Central memory CD8-positive, alpha-beta T cell (primary cell): ENCODE measurements around the gene PTPRC.

Experiments used
- ATAC-seq: fragments of 150-1000 bp; cut with Tn5 transposase; replicated peaks from 2 replicates; pipeline ENCODE4 v1.10.0; 2022; ENCODE audit warnings: mild to moderate bottlenecking, moderate FRiP score, moderate number of reproducible peaks; ENCODE audit not compliant: poor library complexity, severe bottlenecking; ENCODE audit errors: extremely low read depth
- DNase-seq, 2 donors: peaks; one replicate each; pipeline ENCODE4 v3.0.0; 2021; ENCODE audit warnings: low spot score in 2 of 2
- H3K27ac Mint-ChIP-seq: one replicate; pipeline ENCODE4 v1.8.0; 2022; ENCODE audit warnings: low read depth, mild to moderate bottlenecking, moderate library complexity, mixed read lengths
- H3K27me3 Mint-ChIP-seq: one replicate; pipeline ENCODE4 v1.8.0; 2022; ENCODE audit warnings: mixed read lengths
- H3K36me3 Mint-ChIP-seq: one replicate; pipeline ENCODE4 v1.8.0; 2022; ENCODE audit warnings: mild to moderate bottlenecking, moderate library complexity, mixed read lengths; ENCODE audit not compliant: insufficient read depth
- H3K4me1 Mint-ChIP-seq: one replicate; pipeline ENCODE4 v1.8.0; 2022; ENCODE audit warnings: mixed read lengths
- H3K4me3 Mint-ChIP-seq: one replicate; pipeline ENCODE4 v1.8.0; 2022; ENCODE audit warnings: mild to moderate bottlenecking, moderate library complexity, mixed read lengths
- H3K9me3 Mint-ChIP-seq: one replicate; pipeline ENCODE4 v1.8.0; 2022; ENCODE audit warnings: mixed read lengths

The PTPRC gene

DNA sequence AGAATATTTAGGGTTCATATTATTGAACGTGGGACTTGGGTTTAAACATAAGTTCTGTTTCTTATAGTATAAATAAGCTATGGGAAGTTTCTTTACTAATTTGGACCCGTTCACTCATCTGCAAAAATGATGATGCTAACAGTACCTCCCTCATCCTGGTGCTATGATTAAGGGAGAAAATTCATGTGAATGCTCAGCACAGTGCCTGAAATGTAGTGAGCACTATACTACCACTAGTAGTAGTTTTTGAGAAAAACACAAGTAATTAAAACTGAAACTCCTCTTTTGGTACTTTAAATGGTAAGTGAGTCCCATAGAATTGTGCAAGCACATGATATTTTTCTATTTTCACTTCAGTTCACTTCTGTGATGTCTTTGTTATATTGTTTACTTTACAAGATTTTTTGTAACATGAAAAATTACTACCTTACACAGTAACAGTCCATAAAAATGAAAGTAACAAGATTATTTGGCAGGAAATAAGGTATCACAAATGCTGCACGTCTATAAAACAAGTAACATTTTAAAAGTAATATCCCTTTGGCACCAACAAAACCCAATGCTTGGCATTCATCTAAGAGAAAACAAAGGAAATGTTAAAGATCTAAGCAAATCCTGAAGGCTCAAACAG, 11.3 kb upstream of the PTPRC start:
- Mint-ChIP-seq H3K9me3 (peaks cover 7% of the 10 kb centered on the region), H3K4me3 (peak overlapping the region; percentile 42), H3K27me3 (no peaks in the 10 kb centered on the region), H3K4me1 (peaks cover 86% of the 10 kb centered on the region), H3K36me3 (peaks cover 10% of the 10 kb centered on the region), H3K27ac (peak overlapping the region; percentile 87)
- DNase-seq (no peak), ATAC-seq (peak; percentile 73)

DNA sequence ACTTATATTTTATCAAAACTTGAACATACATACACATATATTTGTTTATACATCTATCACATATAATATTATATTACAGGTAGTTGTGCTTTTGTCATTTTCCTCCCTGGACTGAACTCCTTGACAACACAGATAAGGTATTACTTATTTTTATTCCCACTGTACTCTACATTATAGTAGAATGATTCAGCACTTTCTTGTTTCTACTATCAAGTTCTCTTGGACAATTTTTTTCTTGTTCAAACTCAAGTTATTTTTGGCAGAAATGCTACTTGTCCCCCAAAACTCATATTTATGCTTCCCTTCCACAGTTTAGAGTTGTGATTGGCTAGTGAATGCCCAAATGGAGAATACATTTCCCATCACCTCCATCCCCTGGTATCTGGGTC, 10.8 kb upstream of the PTPRC start:
- no peak for ATAC-seq
- no peak for DNase-seq
- Mint-ChIP-seq H3K27me3 (no peaks in the 10 kb centered on the region), H3K4me1 (peaks cover 83% of the 10 kb centered on the region), H3K9me3 (peaks cover 7% of the 10 kb centered on the region), H3K4me3 (peak overlapping the region; percentile 42), H3K36me3 (peaks cover 10% of the 10 kb centered on the region), H3K27ac (peak overlapping the region; percentile 87)

DNA sequence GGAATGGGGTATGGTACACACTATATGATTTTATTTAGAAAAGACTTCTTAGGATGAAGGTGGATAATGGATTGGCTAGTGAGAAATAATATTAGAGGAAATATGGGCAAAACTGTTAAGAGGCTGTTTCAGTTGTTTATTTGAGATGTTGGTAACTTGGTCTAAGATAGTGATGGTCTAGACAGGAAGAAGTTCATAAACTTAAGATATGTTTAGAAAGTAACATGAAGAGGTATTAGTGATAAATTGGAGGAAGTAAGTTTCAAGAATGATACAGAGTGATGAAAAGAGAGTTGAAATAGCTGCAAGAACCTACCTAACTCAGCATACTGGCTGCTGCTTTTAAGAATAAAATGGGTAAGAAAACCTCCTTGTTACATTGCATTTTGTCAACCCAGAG, 9.2 kb upstream of the PTPRC start:
- Mint-ChIP-seq H3K27me3 (no peaks in the 10 kb centered on the region), H3K4me3 (peak overlapping the region; percentile 10), H3K27ac (peak overlapping the region; percentile 87), H3K36me3 (peaks cover 14% of the 10 kb centered on the region), H3K4me1 (peaks cover 87% of the 10 kb centered on the region), H3K9me3 (peaks cover 13% of the 10 kb centered on the region)
- ATAC-seq (peak; percentile 72), DNase-seq (no peak)

DNA sequence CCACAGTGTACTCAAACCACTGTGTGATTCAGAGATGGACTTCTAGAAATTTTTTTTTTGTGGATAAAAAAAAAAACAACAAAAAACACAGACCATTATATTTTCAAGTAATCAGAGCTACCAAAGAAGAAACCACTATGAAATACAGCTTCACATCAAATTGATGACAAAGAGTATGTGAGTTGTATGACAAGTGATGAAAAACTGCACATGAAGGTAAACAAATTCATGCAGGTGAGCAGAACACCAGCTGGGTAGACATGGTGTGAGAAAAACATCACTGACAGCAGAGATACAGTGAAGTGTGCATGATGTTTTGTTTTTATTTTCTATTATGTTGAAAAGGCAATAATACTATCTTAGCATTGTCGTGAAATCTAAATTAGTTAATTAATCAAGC, 8.0 kb upstream of the PTPRC start:
- peaks cover 12% of the 10 kb centered on the region for H3K36me3 Mint-ChIP-seq
- no peak for ATAC-seq
- H3K27me3 Mint-ChIP-seq: no peaks in the 10 kb centered on the region
- no peak for DNase-seq
- peak overlapping the region; percentile 26 for H3K4me3 Mint-ChIP-seq
- peaks cover 88% of the 10 kb centered on the region for H3K4me1 Mint-ChIP-seq
- H3K27ac Mint-ChIP-seq: peak overlapping the region; percentile 87
- H3K9me3 Mint-ChIP-seq: peaks cover 13% of the 10 kb centered on the region

DNA sequence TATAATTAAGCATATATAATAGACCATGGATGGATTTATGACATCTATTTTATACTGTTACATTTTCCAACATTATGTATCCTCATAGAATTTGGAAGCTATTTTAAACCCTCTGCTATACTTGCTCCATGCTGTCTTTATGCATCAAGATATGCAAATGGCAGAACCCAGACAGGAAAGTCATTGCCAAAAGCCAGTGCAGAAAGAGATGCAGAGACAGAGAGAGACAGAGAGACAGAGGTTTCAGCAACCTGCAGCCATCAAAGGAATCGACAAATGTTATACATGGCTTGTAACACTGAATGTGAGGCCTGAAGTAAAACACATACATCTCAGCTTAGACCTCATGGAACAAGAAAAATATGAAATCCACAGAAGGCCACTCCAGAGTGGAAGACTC, 7.5 kb upstream of the PTPRC start:
- peak overlapping the region; percentile 26 for H3K4me3 Mint-ChIP-seq
- ATAC-seq (no peak), DNase-seq (no peak)
- H3K36me3 Mint-ChIP-seq: peaks cover 12% of the 10 kb centered on the region
- H3K9me3 Mint-ChIP-seq: peaks cover 10% of the 10 kb centered on the region
- no peaks in the 10 kb centered on the region for H3K27me3 Mint-ChIP-seq
- peaks cover 87% of the 10 kb centered on the region for H3K4me1 Mint-ChIP-seq
- H3K27ac Mint-ChIP-seq: peak overlapping the region; percentile 87

DNA sequence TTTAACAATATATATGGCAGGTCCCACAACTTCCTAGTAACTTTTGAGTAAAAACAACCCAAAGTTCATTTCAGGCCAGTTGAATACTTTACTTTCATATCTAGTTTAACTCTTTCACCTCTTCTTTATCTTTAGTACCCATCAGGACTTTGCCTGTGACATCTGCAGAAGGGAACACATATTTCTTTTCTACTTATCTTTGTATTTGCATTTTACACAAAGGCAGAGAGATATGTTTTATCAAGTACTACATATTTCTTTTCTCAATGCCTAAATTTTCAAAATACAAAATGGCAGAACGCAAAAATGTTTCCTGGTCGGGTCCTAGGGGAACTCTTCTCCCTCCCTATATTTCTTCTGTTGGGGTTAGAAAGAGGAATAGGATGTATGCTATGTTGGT, 6.8 kb upstream of the PTPRC start:
- Mint-ChIP-seq H3K9me3 (peaks cover 7% of the 10 kb centered on the region), H3K4me1 (peaks cover 87% of the 10 kb centered on the region), H3K27ac (peak overlapping the region; percentile 32), H3K4me3 (no peak overlapping the region), H3K27me3 (no peaks in the 10 kb centered on the region), H3K36me3 (peaks cover 12% of the 10 kb centered on the region)
- ATAC-seq (no peak), DNase-seq (no peak)

DNA sequence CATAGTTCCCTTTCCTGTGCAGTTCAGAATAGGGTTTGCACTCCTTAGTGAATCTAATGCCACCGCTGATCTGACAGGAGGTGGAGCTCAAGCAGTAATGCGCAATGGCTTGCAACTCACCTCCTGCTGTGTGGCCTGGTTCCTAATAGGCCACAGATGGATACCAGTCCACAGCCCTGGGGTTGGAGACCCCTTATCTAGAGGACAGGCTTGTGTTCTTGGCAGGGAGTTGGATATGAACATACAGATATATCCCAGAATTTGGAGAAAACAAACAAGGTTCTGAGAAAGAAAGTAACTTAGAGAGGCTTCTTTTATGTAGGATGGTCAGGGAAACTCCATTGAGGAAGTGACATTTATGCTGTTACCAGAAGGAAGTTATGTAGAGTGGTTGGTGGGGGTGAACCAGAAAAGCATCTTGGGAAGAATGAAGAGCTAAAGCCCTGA, 5.1 kb upstream of the PTPRC start:
- Mint-ChIP-seq H3K9me3 (peaks cover 7% of the 10 kb centered on the region), H3K4me3 (peak overlapping the region; percentile 30), H3K27me3 (no peaks in the 10 kb centered on the region), H3K27ac (peak overlapping the region; percentile 88), H3K36me3 (peaks cover 12% of the 10 kb centered on the region), H3K4me1 (peaks cover 78% of the 10 kb centered on the region)
- DNase-seq (no peak), ATAC-seq (no peak)

DNA sequence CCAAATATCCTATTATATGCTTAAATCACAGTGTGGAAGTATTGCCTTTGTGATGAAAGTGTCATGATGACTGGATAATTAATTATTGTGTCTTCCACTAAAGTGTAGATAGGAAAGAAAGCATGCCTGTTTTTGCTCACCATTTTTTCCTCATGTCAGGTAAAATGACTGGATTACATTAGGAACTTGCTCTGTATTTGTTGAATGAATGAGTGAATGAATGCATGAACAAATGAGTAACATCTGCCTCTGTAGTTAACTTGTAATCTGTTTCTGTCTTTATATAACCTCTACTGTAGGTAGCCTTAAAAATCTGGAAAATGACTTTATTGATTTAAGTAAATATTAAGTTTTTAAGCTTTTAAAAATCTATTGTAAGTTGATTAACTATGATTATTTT, 2.9 kb upstream of the PTPRC start:
- Mint-ChIP-seq H3K4me1 (peaks cover 57% of the 10 kb centered on the region), H3K36me3 (peaks cover 15% of the 10 kb centered on the region), H3K4me3 (peak overlapping the region; percentile 41), H3K27ac (peak overlapping the region; percentile 99), H3K27me3 (no peaks in the 10 kb centered on the region), H3K9me3 (peaks cover 7% of the 10 kb centered on the region)
- ATAC-seq (no peak), DNase-seq (no peak)

DNA sequence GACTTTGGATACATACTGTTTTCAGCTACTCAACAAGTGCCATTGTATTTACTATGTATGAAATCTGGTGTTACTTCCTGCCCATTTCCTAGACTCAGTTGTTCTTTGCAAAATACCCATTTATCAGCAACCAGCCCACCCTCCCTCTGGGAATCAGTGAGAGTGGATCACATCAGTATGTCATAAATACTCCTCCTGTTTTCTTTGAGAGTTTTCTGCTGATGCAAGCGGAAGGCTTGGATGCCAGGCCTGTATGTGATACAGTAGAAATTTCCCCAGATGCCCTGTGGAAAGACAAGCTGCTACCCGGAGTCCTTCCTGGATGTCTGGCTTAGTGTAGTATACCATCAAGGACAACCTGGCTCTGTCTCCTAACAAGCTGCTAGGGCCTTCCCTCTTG, 2.4 kb upstream of the PTPRC start:
- Mint-ChIP-seq H3K4me3 (peak overlapping the region; percentile 55), H3K27ac (peak overlapping the region; percentile 99), H3K9me3 (peaks cover 7% of the 10 kb centered on the region), H3K36me3 (peaks cover 15% of the 10 kb centered on the region), H3K27me3 (no peaks in the 10 kb centered on the region), H3K4me1 (peaks cover 53% of the 10 kb centered on the region)
- no peak for ATAC-seq
- no peak for DNase-seq

DNA sequence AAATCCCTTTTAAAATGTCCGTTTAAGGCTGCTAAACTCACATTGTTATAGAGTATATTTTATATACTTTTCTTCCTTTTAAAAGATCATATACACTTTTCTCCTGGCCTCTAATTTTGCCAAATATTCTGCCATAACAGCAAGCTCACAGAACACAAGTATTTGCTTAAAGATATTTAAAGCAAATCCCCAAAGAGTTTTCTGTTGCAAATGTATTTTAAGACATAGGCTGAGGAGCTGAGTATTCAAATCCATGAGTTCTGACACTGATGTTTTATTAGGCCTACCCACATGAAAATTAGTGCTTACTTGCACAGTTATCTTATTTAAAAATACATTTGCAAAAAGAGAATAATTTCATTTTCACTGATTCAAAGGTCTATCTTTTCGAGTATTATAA, 1.7 kb upstream of the PTPRC start:
- no peak for DNase-seq
- Mint-ChIP-seq H3K27ac (peak overlapping the region; percentile 99), H3K36me3 (peaks cover 18% of the 10 kb centered on the region), H3K27me3 (no peaks in the 10 kb centered on the region), H3K4me1 (peaks cover 49% of the 10 kb centered on the region), H3K9me3 (peaks cover 7% of the 10 kb centered on the region), H3K4me3 (peak overlapping the region; percentile 64)
- no peak for ATAC-seq

DNA sequence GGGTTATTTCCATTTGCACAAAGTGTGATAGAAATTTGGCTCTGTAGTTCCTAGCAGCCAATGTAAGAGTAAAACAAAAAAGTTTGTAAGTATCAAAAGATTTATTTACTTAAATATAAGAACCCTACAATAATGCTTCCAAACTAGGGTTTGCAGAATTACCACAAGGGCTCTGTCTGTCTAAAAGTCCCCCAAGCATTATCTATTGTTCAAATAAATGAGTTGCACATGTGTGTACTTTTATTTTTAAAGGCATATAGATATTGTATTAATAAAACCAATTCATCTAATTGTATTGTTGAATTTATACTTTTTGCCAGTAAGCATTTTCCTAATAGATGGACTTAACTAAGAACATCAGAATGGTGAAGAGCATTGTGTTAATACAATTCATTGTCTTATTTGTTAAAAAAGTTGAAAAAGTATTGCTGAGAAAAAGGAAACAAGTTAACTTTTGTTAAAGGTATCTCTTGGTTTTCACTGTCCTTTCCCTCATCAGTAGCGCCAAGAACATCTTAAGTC, 863 bp upstream of the PTPRC start:
- H3K4me1 Mint-ChIP-seq: peaks cover 55% of the 10 kb centered on the region
- peaks cover 7% of the 10 kb centered on the region for H3K9me3 Mint-ChIP-seq
- peaks cover 24% of the 10 kb centered on the region for H3K36me3 Mint-ChIP-seq
- ATAC-seq: no peak
- peak overlapping the region; percentile 84 for H3K4me3 Mint-ChIP-seq
- no peaks in the 10 kb centered on the region for H3K27me3 Mint-ChIP-seq
- no peak for DNase-seq
- H3K27ac Mint-ChIP-seq: peak overlapping the region; percentile 99

DNA sequence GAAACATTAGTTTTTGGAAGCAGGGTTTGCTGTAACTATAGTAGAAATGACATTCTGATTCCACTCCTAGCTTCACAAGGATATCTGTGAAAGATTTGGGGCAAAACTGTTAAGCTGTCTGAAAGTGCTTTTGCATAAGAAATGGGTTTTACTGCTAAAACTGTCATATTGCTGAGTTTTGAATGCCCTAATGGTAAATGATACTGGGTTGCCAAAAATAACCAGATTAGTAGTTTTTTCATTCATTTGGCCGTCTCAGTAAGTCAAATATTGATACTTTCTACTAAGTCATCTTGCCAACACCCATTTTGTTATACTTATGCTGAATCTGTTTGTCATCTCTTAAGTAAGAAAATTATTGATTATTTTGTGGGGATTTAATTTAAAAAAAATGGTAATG, 399 bp upstream of the PTPRC start:
- Mint-ChIP-seq H3K36me3 (peaks cover 28% of the 10 kb centered on the region), H3K4me1 (peaks cover 55% of the 10 kb centered on the region), H3K4me3 (peak overlapping the region; percentile 84), H3K27me3 (no peaks in the 10 kb centered on the region), H3K9me3 (peaks cover 7% of the 10 kb centered on the region), H3K27ac (peak overlapping the region; percentile 99)
- DNase-seq (no peak), ATAC-seq (peak; percentile 10)

DNA sequence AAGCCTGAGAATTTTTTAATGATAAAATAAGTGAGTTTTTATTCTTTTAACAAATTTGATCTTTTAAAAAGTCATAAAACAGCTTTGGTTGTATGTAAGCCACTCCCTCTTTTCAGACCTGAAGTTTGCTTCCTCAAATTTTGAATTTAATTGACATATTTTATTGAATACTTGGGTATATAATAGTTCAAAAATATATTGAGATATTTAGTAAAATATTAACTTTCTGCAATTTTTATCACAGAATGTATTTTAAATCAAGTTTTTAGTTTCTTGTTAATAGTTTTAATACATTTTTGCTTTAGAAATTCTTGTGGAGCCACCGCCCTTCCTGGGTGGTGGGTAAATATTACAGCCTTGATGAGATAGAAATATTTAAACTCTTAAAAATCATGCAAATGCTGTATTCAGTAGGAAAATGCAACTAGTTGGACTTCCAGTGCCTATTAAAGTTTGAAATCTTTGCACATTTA, 867 bp downstream of the PTPRC start:
- Mint-ChIP-seq H3K27me3 (no peaks in the 10 kb centered on the region), H3K27ac (peak overlapping the region; percentile 99), H3K36me3 (peaks cover 33% of the 10 kb centered on the region), H3K4me3 (peak overlapping the region; percentile 84), H3K4me1 (peaks cover 55% of the 10 kb centered on the region), H3K9me3 (no peaks in the 10 kb centered on the region)
- ATAC-seq (no peak), DNase-seq (no peak)
